Keratinocyte (primary cell): ENCODE data around the gene MEP1A. TPM values are rescaled to one million over a fixed set of nuclear protein-coding genes. Genes with fewer than 3 reads are reported as not detected.
A peak's percentile ranks its signal among the peaks of the same experiment; 100 is the strongest.

ENCODE experiments used
- DNase-seq: peaks from one replicate; pipeline ENCODE4 v3.0.0-alpha.2; 2011; ENCODE audit warnings: low read depth, missing footprints, low spot score
- FAIRE-seq: peaks from 2 replicates; lab custom pipeline; 2011; peaks lifted over from hg19 to GRCh38; lab: Jason Lieb, UNC
- H2AFZ ChIP-seq: 2 replicates; pipeline ENCODE4 v1.6.0; 2012; ENCODE audit warnings: low read length, control low read depth, inconsistent platforms; ENCODE audit not compliant: control insufficient read depth
- H3K27ac ChIP-seq: 2 replicates; pipeline ENCODE4 v1.5.1; 2011; ENCODE audit warnings: low read length; ENCODE audit not compliant: control insufficient read depth, insufficient read depth
- H3K27me3 ChIP-seq: 3 replicates; pipeline ENCODE4 v1.6.0; 2011; ENCODE audit warnings: low read length; ENCODE audit not compliant: control insufficient read depth, insufficient read depth; ENCODE audit errors: extremely low read depth
- H3K36me3 ChIP-seq, 2 experiments: 2 replicates in 1 of 2; 3 replicates in 1 of 2; pipeline ENCODE4 v1.5.1; 2011; ENCODE audit warnings: low read length in 2 of 2, mild to moderate bottlenecking in 1 of 2; ENCODE audit not compliant: control insufficient read depth in 2 of 2, insufficient read depth in 2 of 2; ENCODE audit errors: extremely low read depth in 1 of 2
- H3K4me1 ChIP-seq: 3 replicates; pipeline ENCODE4 v1.5.1; 2011; ENCODE audit warnings: low read length; ENCODE audit not compliant: control insufficient read depth, insufficient read depth; ENCODE audit errors: extremely low read depth
- H3K4me2 ChIP-seq: 3 replicates; pipeline ENCODE4 v1.6.0; 2011; ENCODE audit warnings: low read depth, low read length; ENCODE audit not compliant: control insufficient read depth, insufficient read depth; ENCODE audit errors: extremely low read depth
- H3K4me3 ChIP-seq, 3 experiments: fragments of 200-600 bp in 1 of 3; sonication (generic) in 1 of 3; 2 replicates in 2 of 3; 3 replicates in 1 of 3; pipeline ENCODE4 v1.5.1; 2011 to 2016; ENCODE audit warnings: low read length in 3 of 3, mild to moderate bottlenecking in 3 of 3, control low read depth in 2 of 3, inconsistent platforms in 1 of 3, low read depth in 1 of 3, mixed read lengths in 1 of 3, mixed run types in 1 of 3, moderate library complexity in 1 of 3; ENCODE audit not compliant: control insufficient read depth in 2 of 3, insufficient read depth in 2 of 3; ENCODE audit errors: extremely low read depth in 1 of 3
- H3K79me2 ChIP-seq: 2 replicates; pipeline ENCODE4 v1.6.0; 2012; ENCODE audit warnings: low read length; ENCODE audit not compliant: control insufficient read depth, insufficient read depth
- H3K9ac ChIP-seq: 3 replicates; pipeline ENCODE4 v1.6.0; 2011; ENCODE audit warnings: low read length; ENCODE audit not compliant: control insufficient read depth, insufficient read depth; ENCODE audit errors: extremely low read depth
- H3K9me1 ChIP-seq: 3 replicates; pipeline ENCODE4 v1.6.0; 2011; ENCODE audit warnings: low read length; ENCODE audit not compliant: control insufficient read depth, insufficient read depth; ENCODE audit errors: extremely low read depth
- H3K9me3 ChIP-seq: 2 replicates; pipeline ENCODE4 v1.5.1; 2012; ENCODE audit warnings: low read depth, low read length; ENCODE audit not compliant: control insufficient read depth
- H4K20me1 ChIP-seq: 3 replicates; pipeline ENCODE4 v1.6.0; 2011; ENCODE audit warnings: low read length; ENCODE audit not compliant: control insufficient read depth, insufficient read depth; ENCODE audit errors: extremely low read depth
- CTCF ChIP-seq, 3 experiments: IDR thresholded peaks in 1 of 3; conservative IDR thresholded peaks in 1 of 3; optimal IDR thresholded peaks in 1 of 3; 2 replicates in 2 of 3; 3 replicates in 1 of 3; pipeline versions ENCODE3 to v1.5.1; 2011; ENCODE audit warnings: low read length in 3 of 3, mild to moderate bottlenecking in 3 of 3, moderate library complexity in 2 of 3, control low read depth in 1 of 3, inconsistent platforms in 1 of 3; ENCODE audit not compliant: insufficient read depth in 2 of 3; ENCODE audit errors: extremely low read depth in 1 of 3
- EZH2 ChIP-seq: IDR thresholded peaks from one replicate; pipeline ENCODE4 v1.6.1; 2012; ENCODE audit warnings: inconsistent platforms, mild to moderate bottlenecking, low read length, moderate library complexity
- dilution Hi-C: fragments of 300-500 bp; cut with MboI; formaldehyde crosslinking; loops from one replicate; pipeline ENCODE4 v1.7.0; 2020; ENCODE audit warnings: low sequenced_read_pairs; ENCODE audit not compliant: extremely low pct_ligation_motif_present
- polyA plus RNA-seq, 5 experiments: library from polyadenylated mRNA; depleted of rRNA in 3 of 5; stranded (reverse) in 3 of 5; stranded (forward) in 1 of 5; unstranded in 1 of 5; fragments of >200 nt; gene quantifications; 1 replicate in 1 of 5; 2 replicates in 3 of 5; 3 replicates in 1 of 5; pipeline versions ENCODE4 v1.2.1 to v1.2.3, GENCODE V29; 2011 to 2012; ENCODE audit warnings: missing spikeins in 2 of 5, low read depth in 1 of 5, low replicate concordance in 1 of 5

The MEP1A gene
- polyA plus RNA-seq, 1 donor (not counting 4 experiments of a cell fraction or from before 2014, with no cell fraction given), result 0.07 TPM

GRCh38 chr6:46795816-46796215, 2.6 kb downstream of the MEP1A start:
- Histone ChIP-seq H3K27me3 (no peaks in the 10 kb centered on the region), H3K4me2 (no peak overlapping the region), H3K9ac (no peak overlapping the region), H2AFZ (no peak overlapping the region), H3K79me2 (no peaks in the 10 kb centered on the region), H3K9me1 (no peaks in the 10 kb centered on the region), H3K27ac (no peak overlapping the region), H3K9me3 (no peaks in the 10 kb centered on the region), H3K36me3 (no peaks in the 10 kb centered on the region), H3K4me1 (peaks cover 4% of the 10 kb centered on the region), H4K20me1 (no peaks in the 10 kb centered on the region), H3K4me3 (no peak overlapping the region)
- dilution Hi-C loops, result no loop called here
- TF ChIP-seq CTCF (optimal IDR thresholded peaks at IDR 0.05 in 1 of 3, IDR thresholded peaks at IDR 0.05 in 1 of 3, conservative IDR thresholded peaks at IDR 0.05 in 1 of 3; ENCODE audit: extremely low read depth in 1 of 3, insufficient read depth in 2 of 3, low read length in 3 of 3), result no peak
- TF ChIP-seq EZH2, result no peak
- DNase-seq (no peak), FAIRE-seq (no peak)

GRCh38 chr6:46796848-46797580, 3.8 kb downstream of the MEP1A start:
- no peaks in the 10 kb centered on the region for H4K20me1 ChIP-seq
- dilution Hi-C loops, result no loop called here
- FAIRE-seq, result peak; percentile 90
- TF ChIP-seq CTCF (optimal IDR thresholded peaks at IDR 0.05 in 1 of 3, IDR thresholded peaks at IDR 0.05 in 1 of 3, conservative IDR thresholded peaks at IDR 0.05 in 1 of 3; ENCODE audit: extremely low read depth in 1 of 3, insufficient read depth in 2 of 3, low read length in 3 of 3), result no peak
- no peak for TF ChIP-seq EZH2
- H3K9ac ChIP-seq, result no peak overlapping the region
- H3K9me3 ChIP-seq, result no peaks in the 10 kb centered on the region
- H3K9me1 ChIP-seq, result no peaks in the 10 kb centered on the region
- no peaks in the 10 kb centered on the region for H3K27me3 ChIP-seq
- DNase-seq, result no peak
- no peak overlapping the region for H3K4me2 ChIP-seq
- no peaks in the 10 kb centered on the region for H3K36me3 ChIP-seq
- H2AFZ ChIP-seq, result no peak overlapping the region
- H3K4me1 ChIP-seq, result peaks cover 4% of the 10 kb centered on the region
- no peaks in the 10 kb centered on the region for H3K79me2 ChIP-seq
- H3K27ac ChIP-seq, result no peak overlapping the region
- H3K4me3 ChIP-seq, result no peak overlapping the region
